Stomach (tissue), 4 donors: ENCODE data around the gene POLE4.

Experiments used
- CTCF ChIP-seq, 7 experiments: fragments of 450-650 bp in 4 of 7; fragments of 200-600 bp in 3 of 7; sonication (generic) in 3 of 7; IDR thresholded peaks; one replicate each; pipeline ENCODE4 v1.5.1; 2016 to 2019; ENCODE audit warnings: antibody characterized with exemption in 7 of 7, control low read depth in 2 of 7, mild to moderate bottlenecking in 1 of 7
- POLR2A ChIP-seq, 4 donors: fragments of 450-650 bp; IDR thresholded peaks; one replicate each; pipeline ENCODE4 v1.6.1; 2016; ENCODE audit warnings: antibody characterized with exemption in 4 of 4, control low read depth in 2 of 4, mild to moderate bottlenecking in 1 of 4, moderate library complexity in 1 of 4

- TF ChIP-seq CTCF (IDR thresholded peaks at IDR 0.05) (no peak), POLR2A (IDR thresholded peaks at IDR 0.05) (no peak)
Observed at GRCh38 chr2:74985978-74986609, 27.7 kb downstream of the POLE4 start.
